Type B pancreatic cell (in vitro differentiated cells): ENCODE measurements around the gene PRDM16. TPM values are rescaled to one million over a fixed set of nuclear protein-coding genes. Genes with fewer than 3 reads are reported as not detected.
"Not testable (repeated sequence)": the region's sequence is repeated elsewhere in the genome, so short reads cannot be mapped to it uniquely, and the experiment has no call there.

Source experiments
- DNase-seq: peaks from one replicate; pipeline ENCODE4 v3.0.0; 2021; ENCODE audit warnings: mixed read lengths; ENCODE audit not compliant: unreplicated experiment; ENCODE audit errors: extremely low spot score
- H3K27ac Mint-ChIP-seq: 2 replicates; pipeline ENCODE4 v1.8.0; 2021; ENCODE audit warnings: mild to moderate bottlenecking, mixed read lengths
- H3K27me3 Mint-ChIP-seq: 2 replicates; pipeline ENCODE4 v1.8.0; 2021; ENCODE audit warnings: mixed read lengths
- H3K36me3 Mint-ChIP-seq: 2 replicates; pipeline ENCODE4 v1.8.0; 2021; ENCODE audit warnings: mixed read lengths
- H3K4me1 Mint-ChIP-seq: one replicate; pipeline ENCODE4 v1.8.0; 2021; ENCODE audit warnings: mixed read lengths; ENCODE audit not compliant: unreplicated experiment
- H3K4me3 Mint-ChIP-seq: 2 replicates; pipeline ENCODE4 v1.8.0; 2021; ENCODE audit warnings: mild to moderate bottlenecking, mixed read lengths
- H3K9me3 Mint-ChIP-seq: 2 replicates; pipeline ENCODE4 v1.8.0; 2021; ENCODE audit warnings: mixed read lengths
- total RNA-seq: library from RNA; stranded (reverse); gene quantifications from 2 replicates; pipeline ENCODE4 v1.2.1, GENCODE V29; 2021; ENCODE audit warnings: low replicate concordance
- TF ChIP-seq, protein P1 (sequence below): fragments of 200-600 bp; sonication (generic); conservative IDR thresholded peaks from 2 replicates; pipeline ENCODE4 v1.5.0; 2021; ENCODE audit warnings: antibody characterized with exemption, mild to moderate bottlenecking

PRDM16 gene
- total RNA-seq, 1 donor from 2014 or later, result 23.6 TPM

DNA sequence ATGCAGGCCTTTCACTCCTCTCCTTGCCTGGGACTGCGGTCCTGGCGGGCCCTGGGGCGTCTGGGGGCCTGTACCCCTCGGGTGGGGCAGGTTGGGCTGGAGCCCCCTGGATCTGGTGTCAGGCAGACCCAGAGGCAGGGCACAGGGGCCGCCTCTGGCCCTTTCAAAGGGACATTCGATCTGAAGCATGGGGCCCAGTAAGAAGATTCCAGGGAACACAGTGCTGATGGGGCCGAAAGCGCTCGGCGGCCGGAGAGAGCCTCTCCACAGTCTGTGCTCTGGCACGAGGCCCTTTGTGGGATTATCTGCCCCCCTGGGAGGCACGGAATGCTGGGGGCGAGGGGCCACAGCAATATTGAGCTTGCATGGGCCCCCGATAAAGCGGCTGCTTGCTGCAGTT is 15.2 kb downstream of the PRDM16 start:
- no peaks in the 10 kb centered on the region for H3K9me3 Mint-ChIP-seq
- TF ChIP-seq, protein P1, sequence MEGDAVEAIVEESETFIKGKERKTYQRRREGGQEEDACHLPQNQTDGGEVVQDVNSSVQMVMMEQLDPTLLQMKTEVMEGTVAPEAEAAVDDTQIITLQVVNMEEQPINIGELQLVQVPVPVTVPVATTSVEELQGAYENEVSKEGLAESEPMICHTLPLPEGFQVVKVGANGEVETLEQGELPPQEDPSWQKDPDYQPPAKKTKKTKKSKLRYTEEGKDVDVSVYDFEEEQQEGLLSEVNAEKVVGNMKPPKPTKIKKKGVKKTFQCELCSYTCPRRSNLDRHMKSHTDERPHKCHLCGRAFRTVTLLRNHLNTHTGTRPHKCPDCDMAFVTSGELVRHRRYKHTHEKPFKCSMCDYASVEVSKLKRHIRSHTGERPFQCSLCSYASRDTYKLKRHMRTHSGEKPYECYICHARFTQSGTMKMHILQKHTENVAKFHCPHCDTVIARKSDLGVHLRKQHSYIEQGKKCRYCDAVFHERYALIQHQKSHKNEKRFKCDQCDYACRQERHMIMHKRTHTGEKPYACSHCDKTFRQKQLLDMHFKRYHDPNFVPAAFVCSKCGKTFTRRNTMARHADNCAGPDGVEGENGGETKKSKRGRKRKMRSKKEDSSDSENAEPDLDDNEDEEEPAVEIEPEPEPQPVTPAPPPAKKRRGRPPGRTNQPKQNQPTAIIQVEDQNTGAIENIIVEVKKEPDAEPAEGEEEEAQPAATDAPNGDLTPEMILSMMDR, result no peak
- DNase-seq, result no peak
- H3K36me3 Mint-ChIP-seq, result no peaks in the 10 kb centered on the region
- no peak overlapping the region for H3K27ac Mint-ChIP-seq
- H3K4me3 Mint-ChIP-seq, result no peak overlapping the region
- H3K4me1 Mint-ChIP-seq, result peaks cover 31% of the 10 kb centered on the region
- peaks cover 8% of the 10 kb centered on the region for H3K27me3 Mint-ChIP-seq

DNA sequence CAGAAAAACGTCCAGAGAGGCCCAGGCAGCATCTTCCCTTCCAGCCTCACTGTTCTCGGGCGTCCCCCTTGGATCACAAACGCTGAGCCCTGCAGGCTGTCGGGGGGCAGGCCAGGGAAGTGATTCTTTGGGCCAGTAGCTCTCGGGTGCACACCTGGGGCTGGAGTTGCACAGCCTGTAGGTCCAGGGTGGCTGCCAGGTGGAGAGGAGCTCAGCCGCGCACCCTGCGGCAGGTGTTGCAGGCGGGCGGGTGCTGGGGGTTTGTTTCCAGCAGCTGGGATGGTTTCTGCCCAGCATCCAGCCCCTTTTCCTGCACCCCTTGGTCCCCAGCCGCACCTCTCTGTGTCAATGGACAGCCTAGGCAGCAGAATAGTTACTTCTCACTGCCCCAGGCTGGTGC is 15.7 kb downstream of the PRDM16 start:
- Mint-ChIP-seq H3K9me3 (no peaks in the 10 kb centered on the region), H3K4me3 (no peak overlapping the region), H3K27ac (no peak overlapping the region), H3K27me3 (peaks cover 11% of the 10 kb centered on the region), H3K36me3 (no peaks in the 10 kb centered on the region), H3K4me1 (peaks cover 27% of the 10 kb centered on the region)
- TF ChIP-seq, protein P1, result no peak
- DNase-seq, result no peak

DNA sequence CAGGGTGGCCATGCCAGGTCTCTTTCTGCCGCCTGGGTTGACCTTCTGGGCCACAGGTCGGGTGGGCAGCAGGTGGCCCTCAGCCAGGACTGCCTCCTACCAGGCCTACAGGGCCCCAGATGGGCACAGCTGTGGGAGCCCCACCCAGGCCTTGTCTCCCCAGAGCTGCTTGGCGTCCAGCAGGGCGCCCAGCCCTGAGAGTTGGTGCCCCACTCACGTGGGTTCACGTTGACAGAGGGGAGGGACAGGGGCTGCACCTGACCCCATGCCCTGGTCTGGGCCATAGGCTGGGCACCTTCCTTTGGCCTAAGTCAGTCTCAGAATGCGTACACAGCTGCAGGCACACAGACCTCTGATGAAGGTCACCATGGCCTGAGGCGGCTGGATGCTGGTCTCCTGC is 16.7 kb downstream of the PRDM16 start:
- TF ChIP-seq, protein P1, result no peak
- H3K4me3 Mint-ChIP-seq, result no peak overlapping the region
- H3K36me3 Mint-ChIP-seq, result no peaks in the 10 kb centered on the region
- no peak overlapping the region for H3K27ac Mint-ChIP-seq
- peaks cover 6% of the 10 kb centered on the region for H3K27me3 Mint-ChIP-seq
- H3K9me3 Mint-ChIP-seq, result no peaks in the 10 kb centered on the region
- DNase-seq, result no peak
- H3K4me1 Mint-ChIP-seq, result peaks cover 17% of the 10 kb centered on the region

DNA sequence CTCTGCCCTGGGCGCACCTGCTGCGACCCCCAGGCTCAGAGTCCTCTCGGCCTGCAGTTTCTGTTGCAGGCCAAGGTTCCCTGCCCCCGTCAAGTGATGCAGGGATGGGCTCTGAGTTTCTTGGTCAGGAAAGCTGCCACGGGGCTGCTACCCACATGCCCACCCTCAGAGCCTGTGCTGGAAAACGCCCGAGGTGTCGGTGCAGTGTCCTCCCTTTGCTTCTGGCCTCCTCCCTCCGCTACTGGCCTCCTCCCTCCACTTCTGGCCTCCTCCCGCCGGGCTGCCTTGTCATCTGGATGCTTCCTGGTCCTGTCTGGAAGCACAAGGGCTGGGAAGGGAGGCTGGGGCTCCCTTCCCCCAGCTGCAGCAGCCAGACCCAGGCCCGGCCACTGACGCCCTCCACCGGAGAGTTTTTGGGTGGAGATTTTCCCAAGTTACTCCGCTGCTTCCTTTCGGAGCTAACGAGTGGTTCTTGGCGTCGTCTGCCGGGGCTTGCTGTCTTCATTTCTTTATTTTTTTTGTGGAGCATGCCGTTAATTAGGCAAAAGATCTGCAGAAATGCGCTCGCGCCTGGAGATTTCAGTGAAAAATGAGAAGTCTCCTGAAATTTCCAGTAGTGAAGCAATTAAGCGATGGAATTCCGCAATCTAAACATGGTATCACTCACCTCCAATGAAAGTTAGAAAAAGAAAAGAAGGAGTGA is 17.4 kb downstream of the PRDM16 start:
- no peaks in the 10 kb centered on the region for H3K9me3 Mint-ChIP-seq
- H3K27ac Mint-ChIP-seq, result no peak overlapping the region
- H3K36me3 Mint-ChIP-seq, result no peaks in the 10 kb centered on the region
- H3K4me1 Mint-ChIP-seq, result peaks cover 16% of the 10 kb centered on the region
- no peak for DNase-seq
- H3K4me3 Mint-ChIP-seq, result no peak overlapping the region
- TF ChIP-seq, protein P1, result no peak
- peaks cover 6% of the 10 kb centered on the region for H3K27me3 Mint-ChIP-seq

DNA sequence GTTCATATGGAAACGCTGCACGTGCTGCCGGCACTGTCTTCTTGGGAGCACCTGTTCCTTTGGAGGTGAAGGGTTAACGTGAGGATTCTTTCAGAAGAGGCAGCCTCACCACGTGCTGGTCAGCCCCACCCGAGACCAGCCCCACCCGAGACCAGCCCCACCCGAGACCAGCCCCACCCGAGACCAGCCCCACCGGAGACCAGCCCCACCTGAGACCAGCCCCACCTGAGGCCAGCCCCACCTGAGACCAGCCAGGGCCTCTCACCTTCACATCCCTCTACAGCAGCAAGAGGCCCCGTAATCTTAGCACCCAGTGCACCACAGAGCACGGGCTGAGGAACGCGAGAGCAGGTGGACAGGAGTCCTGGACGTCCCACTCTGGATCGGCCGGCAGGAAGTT is 18.0 kb downstream of the PRDM16 start:
- peaks cover 6% of the 10 kb centered on the region for H3K27me3 Mint-ChIP-seq
- TF ChIP-seq, protein P1, result no peak
- peaks cover 16% of the 10 kb centered on the region for H3K4me1 Mint-ChIP-seq
- H3K27ac Mint-ChIP-seq, result no peak overlapping the region
- H3K9me3 Mint-ChIP-seq, result no peaks in the 10 kb centered on the region
- H3K4me3 Mint-ChIP-seq, result no peak overlapping the region
- H3K36me3 Mint-ChIP-seq, result no peaks in the 10 kb centered on the region
- no peak for DNase-seq

DNA sequence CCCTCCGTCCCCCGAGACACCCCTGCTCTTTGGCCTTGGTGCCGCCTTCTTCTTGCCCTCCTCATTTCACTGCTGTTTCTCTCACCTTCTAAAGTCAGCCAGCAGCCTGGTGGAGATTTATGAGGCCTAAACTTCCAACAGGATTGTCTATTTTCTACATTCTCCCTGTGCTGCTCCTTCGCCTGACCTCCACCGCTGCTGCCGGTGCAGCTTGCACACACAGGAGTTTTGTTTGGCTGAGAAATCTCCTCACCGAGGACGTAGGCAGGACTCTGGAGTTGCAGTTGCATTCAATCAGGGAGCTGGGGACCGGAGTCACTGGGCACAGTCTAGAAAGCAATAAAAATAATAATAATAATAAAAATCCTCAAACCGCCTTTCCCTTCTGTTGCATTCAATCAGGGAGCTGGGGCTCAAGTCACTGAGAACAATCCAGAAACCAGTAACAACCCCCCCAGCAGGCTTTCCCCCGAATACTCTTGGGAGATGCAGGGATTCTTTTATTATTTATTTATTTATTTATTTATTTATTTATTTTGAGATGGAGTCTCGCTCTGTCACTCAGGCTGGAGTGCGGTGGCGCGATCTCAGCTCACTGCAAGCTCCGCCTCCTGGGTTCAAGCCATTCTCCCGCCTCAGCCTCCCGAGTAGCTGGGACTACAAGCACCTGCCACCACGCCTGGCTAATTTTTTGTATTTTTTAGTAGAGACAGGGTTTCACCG is 19.1 kb downstream of the PRDM16 start:
- not testable (repeated sequence) for H3K27ac Mint-ChIP-seq, H3K4me3 Mint-ChIP-seq, H3K27me3 Mint-ChIP-seq, H3K9me3 Mint-ChIP-seq, H3K36me3 Mint-ChIP-seq, DNase-seq
- peaks cover 16% of the 10 kb centered on the region for H3K4me1 Mint-ChIP-seq
